Activated T-cell treated with anti-CD3 and anti-CD28 coated beads for 24 hours (primary cell): ENCODE data around the gene MTSS2.
"Not testable (repeated sequence)": the region's sequence is repeated elsewhere in the genome, so short reads cannot be mapped to it uniquely, and the experiment has no call there.

ENCODE experiments used
- DNase-seq: peaks from one replicate; pipeline ENCODE4 v3.0.0-alpha.2; 2020; ENCODE audit warnings: low read depth

MTSS2 gene

GRCh38 chr16:70685061-70685937 lies 554 bp downstream of the MTSS2 start:
- no peak for DNase-seq

- DNase-seq, result no peak
Observed at GRCh38 chr16:70684146-70685060, 1.4 kb downstream of the MTSS2 start.

- no peak for DNase-seq
Observed at GRCh38 chr16:70683146-70683944, 2.5 kb downstream of the MTSS2 start.

DNA sequence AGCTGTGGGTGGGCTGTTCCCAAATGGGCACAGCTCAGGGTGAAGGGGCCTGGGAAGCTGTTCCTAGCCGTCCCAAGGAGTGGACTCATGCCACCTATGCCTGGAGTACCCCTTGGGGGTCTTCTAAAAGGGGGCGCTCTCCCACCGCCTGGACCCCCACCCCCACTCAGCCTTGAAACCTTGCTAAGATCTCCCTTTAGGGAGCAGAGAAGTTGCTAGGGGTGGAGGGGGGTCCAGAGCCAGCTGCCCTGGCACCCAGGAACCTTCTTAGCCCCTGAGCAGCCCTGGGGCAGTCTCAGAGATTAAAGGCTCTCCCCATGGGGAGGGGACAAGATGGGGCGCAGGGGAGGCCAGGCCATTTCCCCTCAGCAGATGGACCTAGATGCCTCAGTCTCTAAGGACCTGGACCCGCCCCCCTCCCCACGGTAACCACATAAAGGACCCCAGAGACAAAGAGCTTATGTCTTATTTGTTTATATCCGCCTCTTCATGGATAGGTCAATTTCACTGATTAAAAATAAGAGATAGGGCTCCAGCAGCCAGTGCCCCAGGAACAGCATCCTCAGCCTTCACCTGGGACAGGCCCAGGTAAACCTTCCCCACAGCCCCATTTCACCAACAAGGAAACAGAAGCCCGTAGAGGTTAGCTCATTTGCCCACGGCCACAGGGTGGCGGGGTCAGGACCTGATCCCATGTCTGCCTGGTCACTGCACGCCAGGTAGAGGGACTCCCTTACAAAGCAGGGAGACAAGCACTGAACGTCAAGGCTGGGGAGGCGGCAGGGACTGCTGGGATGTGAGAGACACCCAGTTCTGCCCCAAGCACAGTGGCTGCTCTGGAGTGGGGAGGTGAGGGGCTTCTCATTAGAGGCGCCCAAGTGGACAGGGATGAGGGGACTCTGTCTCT lies 3.4 kb downstream of the MTSS2 start:
- DNase-seq, result no peak

GRCh38 chr16:70681382-70682238 lies 4.2 kb downstream of the MTSS2 start:
- DNase-seq, result no peak

DNA sequence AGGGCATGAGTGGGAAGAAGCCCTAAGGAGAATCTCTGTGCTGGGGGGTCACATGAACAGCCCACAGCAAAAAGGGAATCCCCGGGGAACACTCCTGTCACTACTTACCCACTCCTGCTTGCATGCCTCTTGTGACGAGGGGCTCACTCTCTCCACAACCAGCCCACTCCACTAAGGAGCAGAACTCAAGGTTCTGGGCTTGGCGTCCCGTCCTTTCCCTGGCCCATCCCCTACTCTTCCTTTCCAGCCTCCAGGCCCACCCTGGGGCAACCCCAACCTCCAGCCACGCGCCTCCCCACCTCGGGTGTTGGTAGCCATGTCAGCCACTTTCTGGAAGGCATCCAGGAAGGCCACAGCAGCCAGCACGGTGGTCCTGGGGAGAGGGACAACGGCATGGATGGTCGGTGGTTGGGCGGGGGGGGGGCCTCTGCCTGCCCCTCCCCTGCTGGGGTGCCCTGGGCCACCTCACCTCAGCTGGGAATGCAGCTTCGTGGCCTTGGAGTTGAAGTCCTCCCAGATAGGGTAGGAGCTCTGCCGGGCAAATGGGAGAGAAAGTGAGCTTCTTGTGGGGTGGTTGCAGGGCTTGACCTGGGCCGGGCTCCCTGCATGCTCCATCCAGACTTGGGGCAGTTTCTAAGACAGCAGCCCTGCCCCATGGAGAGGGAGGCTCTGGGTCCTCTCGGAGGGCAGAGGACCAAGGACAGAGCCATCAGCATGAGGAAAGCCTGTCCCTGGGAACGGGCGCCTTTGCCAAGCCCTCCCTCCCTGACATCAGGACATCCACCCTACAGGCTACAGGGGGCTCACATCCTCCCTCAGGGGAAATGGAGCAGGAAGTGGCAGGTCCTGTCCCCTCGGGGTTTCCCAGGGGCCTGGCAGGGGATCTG lies 5.1 kb downstream of the MTSS2 start:
- DNase-seq, result no peak

- DNase-seq, result no peak
Observed at GRCh38 chr16:70679671-70680494, 6.0 kb downstream of the MTSS2 start.

DNA sequence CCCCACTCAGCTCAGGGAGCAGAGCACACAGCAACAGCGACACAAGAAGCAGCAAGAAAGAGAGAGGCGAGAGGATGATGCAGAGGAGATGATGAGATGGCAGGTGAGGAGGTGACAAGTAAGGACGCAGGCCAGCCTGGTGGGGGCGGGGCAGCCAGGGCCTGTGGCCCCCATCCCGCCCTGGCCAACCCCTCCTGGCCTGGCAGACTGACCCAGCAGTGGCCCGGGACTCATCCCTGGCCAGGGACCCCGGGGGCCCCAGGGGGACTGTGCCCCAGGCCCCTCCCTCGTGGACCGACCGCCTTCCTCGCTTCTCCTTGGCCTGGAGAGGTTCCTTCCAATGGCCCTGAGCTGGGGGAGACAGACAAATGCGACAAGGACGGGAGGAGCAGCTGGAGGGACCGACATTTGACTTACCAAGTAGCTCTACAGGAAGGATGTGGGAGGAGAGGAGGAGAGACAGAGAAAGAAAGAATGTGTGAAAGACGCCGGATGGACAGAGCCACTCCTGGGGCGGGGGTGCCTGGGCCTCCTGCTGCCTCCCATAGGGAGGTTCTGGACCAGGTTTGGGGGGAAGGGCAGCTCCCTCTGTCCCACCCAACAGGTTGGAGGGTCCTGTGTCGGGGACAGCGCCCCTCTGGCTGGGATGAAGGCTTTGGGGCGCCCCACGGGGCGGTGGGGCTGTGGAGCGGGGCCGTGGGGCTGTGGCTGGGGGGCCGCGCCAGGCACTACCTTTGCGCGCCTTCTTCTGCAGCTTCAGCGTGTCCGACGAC lies 6.8 kb downstream of the MTSS2 start:
- no peak for DNase-seq

GRCh38 chr16:70678121-70678897 lies 7.5 kb downstream of the MTSS2 start:
- DNase-seq, result no peak

GRCh38 chr16:70677499-70678120 lies 8.2 kb downstream of the MTSS2 start:
- DNase-seq, result no peak

DNA sequence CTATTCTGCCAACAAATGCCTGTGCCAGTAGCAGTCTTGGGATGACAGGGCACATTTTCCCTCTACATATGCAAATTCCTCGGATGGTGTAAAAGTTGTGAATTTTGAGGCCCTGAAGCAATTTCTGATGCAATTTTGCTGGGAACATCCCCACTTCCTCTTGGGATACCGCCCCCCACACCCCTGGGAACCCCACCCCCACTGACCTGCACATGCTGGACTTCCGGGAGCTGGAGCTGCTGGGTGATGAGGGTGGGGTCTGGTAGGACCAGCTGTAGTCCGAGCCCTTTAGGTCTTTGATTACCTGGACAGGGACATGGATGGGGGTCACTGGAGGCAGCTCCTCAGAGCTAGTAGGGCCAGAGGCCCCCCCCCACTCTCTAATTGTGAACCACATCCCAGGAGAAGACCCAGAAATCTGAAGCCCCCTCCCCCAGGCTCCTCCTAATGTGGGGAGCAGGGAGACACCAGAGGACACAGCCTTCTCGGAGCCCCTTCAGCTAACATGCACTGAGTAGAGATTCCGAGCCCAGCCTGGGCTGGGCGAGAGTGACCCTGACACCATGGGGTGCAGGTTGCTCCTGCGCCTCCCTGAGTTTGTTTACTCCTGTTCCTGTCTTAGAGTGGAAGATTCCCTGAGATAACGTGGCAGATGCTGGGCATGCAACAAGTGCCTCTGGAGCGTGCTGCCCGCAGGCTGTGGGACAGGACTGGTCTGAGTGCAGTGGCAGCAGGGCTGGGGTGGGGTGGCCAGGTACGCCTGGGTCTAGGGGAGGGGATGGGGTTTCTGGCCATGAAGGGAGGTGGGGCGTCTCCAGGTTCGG lies 9.0 kb downstream of the MTSS2 start:
- DNase-seq, result no peak

DNA sequence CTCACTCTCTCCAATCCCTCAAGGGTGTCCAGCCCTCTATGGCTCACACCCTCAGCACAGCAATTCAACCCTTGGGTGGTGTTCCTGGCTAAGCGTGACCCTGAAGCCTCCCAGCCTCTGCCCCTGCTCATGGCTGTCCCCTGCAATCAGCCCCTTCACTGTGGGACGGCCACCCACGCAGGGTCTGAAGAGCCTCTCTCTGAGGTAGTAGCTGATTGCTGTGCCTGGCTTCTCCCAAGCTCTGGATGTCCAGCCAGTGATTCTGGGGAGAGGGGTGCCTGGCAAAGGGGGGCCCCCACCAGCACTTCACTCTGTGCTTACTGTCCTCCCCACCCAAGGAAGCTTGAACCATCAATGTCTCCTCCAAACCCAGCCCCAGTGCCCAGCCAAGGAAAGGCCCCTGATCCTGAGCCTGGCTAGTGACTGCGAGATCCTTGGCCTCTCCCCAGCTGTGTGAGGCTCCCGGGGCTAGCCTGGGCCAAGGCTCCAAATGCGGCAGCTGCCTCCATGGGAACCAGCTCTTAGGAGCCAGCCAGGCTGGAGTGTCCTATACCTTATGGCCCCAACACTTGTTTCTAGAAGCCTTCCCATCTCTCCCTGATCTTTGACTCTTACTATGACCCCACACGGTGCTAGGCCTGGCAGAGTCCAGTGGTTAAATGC lies 9.9 kb downstream of the MTSS2 start:
- DNase-seq, result no peak

DNA sequence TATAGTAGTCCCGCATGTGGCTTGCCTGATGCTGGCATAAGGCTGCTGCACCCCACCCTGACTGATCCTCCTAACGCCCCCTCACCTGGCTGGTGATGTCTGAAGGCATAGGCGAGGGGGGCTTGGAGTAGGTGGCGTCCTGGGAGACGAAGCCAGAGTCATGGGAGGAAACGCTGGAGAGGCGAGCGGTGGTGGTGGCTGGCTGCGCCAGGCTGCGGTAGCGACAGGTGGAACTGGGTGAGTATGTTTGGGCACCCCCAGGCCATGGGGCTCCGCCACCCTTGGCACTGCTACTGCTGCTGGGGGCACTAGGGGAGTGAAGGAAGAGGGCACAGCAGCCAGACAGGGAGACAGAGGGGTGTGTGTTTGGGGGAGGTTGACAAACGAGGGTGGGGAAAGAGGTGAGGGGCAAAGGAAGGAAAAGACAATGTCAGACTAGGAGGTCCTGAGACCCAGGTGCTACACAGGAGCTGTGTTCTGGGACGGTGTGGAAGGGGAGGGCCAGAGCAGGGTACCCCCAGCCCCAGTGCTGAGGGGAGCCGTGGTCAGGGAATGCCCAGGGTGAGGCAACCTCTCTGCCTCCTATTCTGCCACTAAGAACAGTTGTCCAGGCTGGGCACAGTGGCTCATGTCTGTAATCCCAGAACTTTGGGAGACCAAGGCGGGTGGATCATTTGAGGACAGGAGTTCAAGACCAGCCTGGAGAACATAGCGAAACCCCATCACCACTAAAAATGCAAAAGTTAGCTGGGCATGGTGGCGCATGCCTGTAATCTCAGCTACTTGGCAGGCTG lies 11.4 kb downstream of the MTSS2 start:
- no peak for DNase-seq

DNA sequence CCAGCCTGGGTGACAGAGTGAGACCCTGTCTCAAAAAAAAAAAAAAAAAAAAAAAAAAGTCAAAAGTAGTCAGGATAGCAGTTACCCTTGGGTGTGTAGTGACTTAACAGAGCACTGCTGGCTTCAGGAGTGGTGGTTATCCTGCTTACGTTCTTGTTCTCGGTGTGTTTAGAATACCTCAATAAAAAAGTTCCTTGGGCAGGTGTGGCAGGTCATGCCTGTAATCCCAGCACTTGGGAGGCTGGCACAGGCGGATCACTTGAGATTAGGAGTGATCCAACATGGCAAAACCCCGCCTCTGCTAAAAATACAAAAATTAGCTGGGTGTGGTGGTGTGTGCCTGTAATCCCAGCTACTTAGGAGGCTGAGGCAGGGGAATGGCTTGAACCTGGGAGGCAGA lies 14.9 kb downstream of the MTSS2 start:
- DNase-seq, result not testable (repeated sequence)
